GM21526 (cell line): ENCODE results near the gene PIMREG.

Experiments used
- ATAC-seq: cut with Tn5 transposase; IDR thresholded peaks from one replicate; pipeline ENCODE4 v1.9.1; 2021; ENCODE audit warnings: moderate library complexity; ENCODE audit not compliant: unreplicated experiment, low FRiP score

The PIMREG gene

GRCh38 chr17:6496640-6497441, 52.6 kb downstream of the PIMREG start:
- ATAC-seq: no peak

- ATAC-seq: no peak
Measured at GRCh38 chr17:6497496-6498221, 53.4 kb downstream of the PIMREG start.

GRCh38 chr17:6498356-6498755, 54.1 kb downstream of the PIMREG start:
- ATAC-seq: no peak

GRCh38 chr17:6498901-6499540, 54.8 kb downstream of the PIMREG start:
- no peak for ATAC-seq
